ENCODE measurements around the gene NKAIN4.

The NKAIN4 gene

GRCh38 chr20:63274381-63275228 lies 20.3 kb upstream of the NKAIN4 start:
- DNase-seq (ENCODE audit: low spot score) = no peak

- DNase-seq (ENCODE audit: low spot score) = no peak
Measured at GRCh38 chr20:63273635-63274380, 19.5 kb upstream of the NKAIN4 start.

- DNase-seq (ENCODE audit: low spot score) = no peak
Measured at GRCh38 chr20:63273059-63273579, 18.9 kb upstream of the NKAIN4 start.

GRCh38 chr20:63272105-63273058 lies 18.1 kb upstream of the NKAIN4 start, which contains the start of gene ARFGAP1:
ARFGAP1 (plus strand) TSS chr20:63272813; CDS start chr20:63275581, 2,768 bp downstream.
- peak; percentile 97 for DNase-seq (ENCODE audit: low spot score)

GRCh38 chr20:63270606-63271325 lies 16.5 kb upstream of the NKAIN4 start:
- no peak for DNase-seq (ENCODE audit: low spot score)

- no peak for DNase-seq (ENCODE audit: low spot score)
Measured at GRCh38 chr20:63269724-63270123, 15.5 kb upstream of the NKAIN4 start.

- DNase-seq (ENCODE audit: low spot score) = no peak
Measured at GRCh38 chr20:63268671-63269439, 14.6 kb upstream of the NKAIN4 start.

GRCh38 chr20:63268256-63268655 lies 14.0 kb upstream of the NKAIN4 start:
- DNase-seq (ENCODE audit: low spot score) = no peak

- no peak for DNase-seq (ENCODE audit: low spot score)
Measured at GRCh38 chr20:63267691-63268090, 13.4 kb upstream of the NKAIN4 start.

GRCh38 chr20:63265891-63266515 lies 11.7 kb upstream of the NKAIN4 start:
- no peak for DNase-seq (ENCODE audit: low spot score)

- DNase-seq (ENCODE audit: low spot score) = no peak
Measured at GRCh38 chr20:63264519-63264918, 10.3 kb upstream of the NKAIN4 start.

GRCh38 chr20:63264000-63264399 lies 9.7 kb upstream of the NKAIN4 start:
- DNase-seq (ENCODE audit: low spot score) = no peak

GRCh38 chr20:63262836-63263235 lies 8.6 kb upstream of the NKAIN4 start:
- DNase-seq (ENCODE audit: low spot score) = no peak

- DNase-seq (ENCODE audit: low spot score) = no peak
Measured at GRCh38 chr20:63261795-63262528, 7.7 kb upstream of the NKAIN4 start.

GRCh38 chr20:63261060-63261794 lies 7.0 kb upstream of the NKAIN4 start:
- no peak for DNase-seq (ENCODE audit: low spot score)

GRCh38 chr20:63260521-63260920 lies 6.3 kb upstream of the NKAIN4 start:
- DNase-seq (ENCODE audit: low spot score) = no peak

- no peak for DNase-seq (ENCODE audit: low spot score)
Measured at GRCh38 chr20:63259734-63260460, 5.6 kb upstream of the NKAIN4 start.

- DNase-seq (ENCODE audit: low spot score) = no peak
Measured at GRCh38 chr20:63258781-63259180, 4.5 kb upstream of the NKAIN4 start.

Measured in left forelimb (tissue), 1 donor.